GM11168 (cell line): ENCODE results near the gene PDCD10.

ENCODE experiments used
- in situ Hi-C: fragments of 300-500 bp; cut with MboI; formaldehyde crosslinking; loops from one replicate; pipeline ENCODE4 v1.12.0; 2022; ENCODE audit warnings: low sequenced_read_pairs; ENCODE audit not compliant: unreplicated experiment

The PDCD10 gene

DNA sequence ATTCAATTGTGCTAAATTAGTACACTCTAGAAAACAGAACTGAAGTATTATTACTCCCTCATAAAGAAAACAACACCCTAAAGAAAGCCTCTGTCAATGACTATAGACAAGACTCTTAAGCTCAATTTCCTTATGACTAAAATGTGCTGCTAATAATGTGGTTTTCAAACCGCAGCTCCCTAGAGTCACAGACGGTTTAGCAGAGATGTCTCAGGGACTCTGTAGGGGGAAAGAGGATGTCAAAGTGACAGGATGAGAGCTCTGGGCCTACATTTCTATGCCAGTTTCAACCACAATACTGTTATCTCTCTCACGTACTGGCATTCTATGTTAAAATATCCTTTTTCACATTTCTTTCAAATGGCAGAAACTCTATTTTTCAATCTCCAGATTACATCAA is 43.3 kb downstream of the PDCD10 start:
- in situ Hi-C loops = no loop called here

DNA sequence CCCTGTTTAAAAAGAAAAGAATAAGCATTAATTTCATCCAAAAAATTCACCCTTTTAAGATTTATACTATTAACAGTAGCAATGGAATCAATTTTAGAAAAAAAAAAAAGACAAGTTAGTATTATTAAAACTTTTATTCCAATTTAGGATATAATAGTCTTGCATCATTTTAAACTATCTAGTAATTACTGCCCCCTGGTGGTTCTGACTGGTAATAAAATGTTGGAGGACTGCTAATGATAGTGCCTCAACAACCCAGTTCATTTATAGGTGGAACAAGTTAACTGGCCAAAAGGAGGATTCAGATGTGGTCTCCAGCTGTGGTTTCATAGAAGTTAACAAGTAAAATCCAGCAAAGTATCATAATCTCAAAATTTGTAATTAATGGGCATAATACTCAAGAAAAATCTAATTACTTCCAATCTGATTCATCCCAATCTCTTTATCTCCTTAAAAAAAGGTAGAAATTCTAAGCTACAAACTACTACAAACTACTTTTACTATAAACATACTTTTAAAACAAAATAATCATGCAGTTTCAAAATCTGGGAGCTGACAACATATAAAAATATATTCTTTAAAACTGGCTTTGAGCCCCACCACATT is 50.2 kb downstream of the PDCD10 start:
- in situ Hi-C loops = no loop called here

DNA sequence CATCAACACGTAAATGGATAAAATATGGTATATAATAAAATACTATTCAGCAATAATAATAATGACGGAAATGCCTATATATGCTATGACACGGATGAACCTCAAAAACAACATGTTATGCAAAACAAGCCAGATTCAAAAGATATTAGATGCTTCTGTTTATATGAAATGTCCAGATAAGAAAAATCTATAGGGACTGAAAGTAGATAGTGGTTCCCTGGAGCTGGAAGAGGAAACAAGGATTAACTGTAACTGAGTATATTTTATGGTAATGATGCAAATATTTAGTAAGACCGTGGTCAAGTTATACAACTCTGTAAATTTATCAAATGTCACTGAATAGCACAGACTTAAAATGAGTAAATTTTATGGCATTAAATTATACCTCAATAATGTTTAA is 55.2 kb downstream of the PDCD10 start:
- in situ Hi-C loops = no loop called here

DNA sequence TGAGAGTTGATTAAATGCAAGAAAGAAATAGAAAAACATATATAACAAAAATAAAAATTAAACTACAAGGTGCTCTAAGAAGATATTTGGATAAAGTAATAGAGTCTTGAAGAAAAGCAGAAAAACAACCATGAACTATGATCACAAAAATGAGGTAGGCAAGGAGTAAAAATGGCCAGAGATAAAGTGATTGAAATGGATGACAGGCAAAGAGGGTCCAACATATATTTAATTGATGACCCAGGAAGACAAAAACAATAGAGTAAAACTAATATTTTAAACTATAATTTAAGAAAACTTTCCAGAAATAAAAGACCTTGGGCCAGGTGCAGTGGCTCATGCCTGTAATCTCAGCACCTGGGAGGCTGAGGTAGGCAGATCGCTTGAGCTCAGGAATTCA is 58.8 kb downstream of the PDCD10 start:
- in situ Hi-C loops = no loop called here

DNA sequence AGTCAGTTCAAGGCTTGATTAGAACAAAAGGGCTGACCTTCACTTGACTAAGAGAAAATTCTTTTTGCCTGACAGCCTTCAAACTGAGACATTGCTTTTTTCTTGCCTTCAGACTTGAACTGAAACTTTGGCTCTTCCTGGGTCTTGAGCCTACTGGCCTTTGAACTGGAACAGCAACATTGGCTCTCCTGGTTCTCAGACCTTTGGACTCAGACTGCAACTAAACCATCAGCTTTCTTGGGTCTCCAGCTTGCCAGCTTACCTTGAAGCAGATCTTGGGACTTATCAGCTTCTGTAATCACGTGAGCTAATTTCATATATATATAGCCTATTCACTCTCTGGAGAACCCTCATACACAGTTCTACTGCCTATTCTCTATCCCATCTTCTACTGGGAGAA is 61.5 kb downstream of the PDCD10 start:
- in situ Hi-C loops = no loop called here

DNA sequence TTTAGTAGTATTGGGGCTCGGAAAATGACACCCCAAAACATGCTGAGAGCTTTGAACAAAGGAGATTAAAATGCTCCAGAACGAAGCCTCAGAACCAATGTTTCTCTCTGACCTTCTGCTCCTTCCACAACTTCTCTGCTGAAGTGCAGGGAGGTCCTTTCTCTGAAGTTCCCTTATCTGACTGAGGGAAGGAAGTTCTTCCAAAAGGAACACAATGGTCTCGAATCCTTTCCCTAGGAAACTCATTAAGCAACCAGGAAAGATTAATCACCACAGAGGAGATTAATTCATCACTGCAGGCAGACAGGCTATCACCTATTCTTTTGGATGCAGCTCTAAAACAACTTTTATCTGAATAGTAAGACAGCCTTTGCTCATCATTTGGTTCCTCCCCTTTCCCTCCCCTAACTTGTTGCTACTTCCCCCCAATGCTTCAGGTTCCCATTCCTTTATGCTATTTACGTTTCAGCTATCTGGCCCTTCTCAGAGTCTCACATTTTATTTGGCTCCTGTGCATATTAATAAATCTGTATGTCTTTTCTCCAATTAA is 62.7 kb downstream of the PDCD10 start:
- in situ Hi-C loops = no loop called here

DNA sequence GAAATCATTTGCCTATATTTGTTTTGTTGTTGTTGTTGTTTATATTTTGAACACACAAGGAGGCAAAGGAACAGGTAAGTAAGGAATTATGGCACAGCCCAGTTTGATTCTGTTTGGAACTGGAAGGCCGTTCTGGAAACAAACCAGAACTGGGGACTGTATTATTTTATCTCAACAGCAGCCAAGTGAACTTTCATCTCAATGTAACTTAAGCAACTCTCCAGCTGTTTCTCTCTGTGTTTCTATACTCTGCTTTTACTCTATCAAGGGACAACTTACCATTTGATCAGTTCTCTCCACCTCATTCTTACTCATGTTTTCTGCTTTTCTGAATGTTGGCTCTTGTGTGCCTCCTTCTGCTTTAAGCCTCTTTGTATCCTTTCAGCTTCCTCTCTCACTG is 65.0 kb downstream of the PDCD10 start:
- in situ Hi-C loops = no loop called here

DNA sequence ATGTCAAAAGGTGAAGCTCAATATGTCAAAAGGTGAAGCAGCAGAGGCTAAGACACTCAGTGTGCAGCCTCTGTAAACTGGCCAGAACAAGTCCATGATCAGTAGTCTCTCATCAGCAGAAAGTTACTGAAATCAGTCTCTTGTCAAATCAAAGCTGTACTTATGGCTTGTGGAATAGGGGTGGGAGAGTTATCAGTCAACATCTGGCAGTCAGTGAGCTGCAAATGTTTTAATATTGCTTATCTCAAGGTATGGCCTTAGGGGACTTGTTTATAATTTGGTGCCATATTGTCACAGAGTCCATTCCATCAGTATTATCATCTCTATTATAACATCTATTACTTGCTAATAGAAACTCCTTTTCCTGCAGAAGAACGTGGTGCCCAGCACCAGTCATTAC is 66.0 kb downstream of the PDCD10 start:
- in situ Hi-C loops = no loop called here

DNA sequence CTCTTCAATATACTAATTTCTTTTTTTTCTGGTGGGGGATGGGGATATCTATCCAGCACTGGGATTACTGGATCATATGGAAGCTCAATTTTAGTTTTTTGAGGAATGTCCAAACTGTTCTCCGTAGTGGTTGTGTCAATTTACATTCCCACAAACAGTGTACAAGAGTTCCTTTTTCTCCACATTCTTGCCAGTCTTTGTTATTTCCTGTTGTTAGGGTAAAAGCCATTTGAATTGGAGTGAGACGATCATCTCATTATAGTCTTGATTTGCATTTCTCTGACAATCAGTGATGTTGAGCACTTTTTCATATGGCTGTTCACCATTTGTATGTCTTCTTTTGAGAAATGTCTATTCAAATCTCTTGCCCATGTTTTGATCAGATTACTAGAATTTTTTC is 68.1 kb downstream of the PDCD10 start:
- in situ Hi-C loops = no loop called here

DNA sequence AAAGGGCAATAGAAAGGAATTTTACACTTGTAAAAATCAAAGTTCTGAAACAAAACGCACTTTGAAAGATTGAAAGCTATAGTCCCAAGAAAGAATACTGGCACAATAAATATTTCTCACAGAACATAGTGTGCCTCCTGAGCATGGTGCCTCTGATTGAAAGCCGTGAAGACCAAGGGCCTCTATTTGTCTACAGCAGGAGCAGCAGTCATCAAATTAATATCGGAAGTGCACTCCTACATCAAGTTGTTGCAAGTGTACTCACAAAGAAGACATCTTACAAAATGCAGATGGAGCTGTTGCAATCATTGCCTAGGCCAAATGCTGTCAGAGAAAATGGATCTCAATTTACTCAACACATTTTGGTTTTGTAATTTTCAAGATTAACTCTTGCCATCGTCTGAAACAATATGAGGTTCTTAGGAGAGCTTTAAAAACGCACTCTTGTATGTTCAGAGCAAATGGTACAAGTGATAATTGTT is 71.7 kb downstream of the PDCD10 start:
- in situ Hi-C loops = no loop called here

DNA sequence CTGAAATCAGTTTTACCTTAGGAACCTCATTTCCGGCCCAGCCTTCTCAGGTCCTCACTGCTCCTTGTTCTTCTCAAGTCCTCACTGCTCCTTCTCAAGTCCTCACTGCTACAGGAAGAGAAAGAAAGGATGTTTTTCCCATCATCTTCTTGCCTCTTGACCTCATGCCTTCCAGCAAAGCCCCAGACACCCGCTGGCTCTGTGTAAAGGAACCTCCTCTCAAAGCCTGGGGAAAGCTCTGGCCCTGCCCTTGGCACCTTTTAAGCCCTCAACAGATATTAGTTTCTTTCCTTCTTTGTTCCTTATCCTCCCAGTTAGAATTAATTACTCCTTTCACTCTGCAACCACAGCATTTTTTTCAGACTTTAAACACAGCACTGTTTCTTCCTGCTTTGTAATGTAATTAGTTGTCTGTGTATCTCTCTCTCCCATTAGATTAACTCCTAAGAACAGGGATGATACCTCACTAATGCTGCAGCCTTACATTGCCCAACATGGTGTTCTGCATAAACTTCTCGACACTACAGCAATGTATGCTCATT is 76.9 kb downstream of the PDCD10 start:
- in situ Hi-C loops = no loop called here

DNA sequence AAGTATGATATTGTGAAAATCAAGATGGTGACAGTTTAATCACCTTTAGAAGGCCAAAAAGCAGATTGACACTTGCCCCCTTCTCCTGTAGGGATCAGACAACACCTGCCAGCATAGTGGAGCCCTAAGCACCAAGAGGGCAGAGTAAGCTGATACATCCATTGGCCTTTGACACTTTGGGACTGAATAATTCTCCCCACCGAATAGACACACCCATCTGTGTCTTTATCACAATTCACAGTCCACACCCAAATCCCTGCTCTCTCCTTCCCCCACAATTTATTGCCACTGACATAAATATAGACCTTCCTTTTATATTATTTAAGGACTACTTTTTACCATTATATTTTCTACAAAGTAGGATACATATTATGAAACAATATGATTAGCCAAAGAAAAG is 77.9 kb downstream of the PDCD10 start:
- in situ Hi-C loops = no loop called here

DNA sequence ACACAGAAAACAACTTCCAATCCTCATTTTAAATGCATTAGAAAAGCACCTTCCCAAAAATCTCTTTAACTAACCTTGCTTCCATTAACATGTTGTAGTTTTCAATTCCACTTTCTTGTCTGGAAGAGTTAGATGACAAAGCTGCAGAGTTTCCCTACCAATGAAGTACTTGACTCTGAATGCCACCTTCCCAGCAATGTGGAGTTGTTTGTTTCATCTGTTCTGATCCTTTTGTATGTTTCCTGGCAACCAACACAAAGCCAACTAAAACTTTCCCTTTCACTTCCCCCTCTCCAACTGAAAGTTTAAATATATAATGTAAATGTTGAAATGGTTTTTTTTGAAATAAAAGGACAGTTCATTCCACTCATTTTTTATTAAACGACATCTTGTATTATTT is 80.9 kb downstream of the PDCD10 start, which contains the start of gene WDR49:
Gene WDR49, minus strand, starts transcription at position 183 of the 400 bp plus-strand sequence. CDS start 517 bp downstream, outside the sequence.
- in situ Hi-C loops = no loop called here

DNA sequence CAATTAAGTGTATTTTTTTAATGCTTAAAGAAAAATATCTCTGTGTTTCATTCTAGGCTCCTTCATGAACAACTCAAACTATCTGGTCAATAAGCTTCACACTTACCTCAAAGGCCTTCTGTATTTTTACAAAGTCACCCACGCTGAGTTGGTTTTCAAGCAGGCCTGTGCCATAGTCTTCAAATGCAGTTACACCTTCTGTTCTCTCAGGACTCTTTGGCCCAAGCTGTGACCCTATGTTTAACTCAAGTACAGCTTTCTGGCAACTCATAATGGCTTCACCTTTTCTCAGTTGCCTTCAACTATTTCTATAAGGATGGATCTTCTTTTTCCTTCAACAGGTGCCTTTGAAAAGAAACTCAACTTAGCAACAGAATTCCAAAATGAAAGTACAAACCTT is 81.5 kb downstream of the PDCD10 start:
- in situ Hi-C loops = no loop called here

DNA sequence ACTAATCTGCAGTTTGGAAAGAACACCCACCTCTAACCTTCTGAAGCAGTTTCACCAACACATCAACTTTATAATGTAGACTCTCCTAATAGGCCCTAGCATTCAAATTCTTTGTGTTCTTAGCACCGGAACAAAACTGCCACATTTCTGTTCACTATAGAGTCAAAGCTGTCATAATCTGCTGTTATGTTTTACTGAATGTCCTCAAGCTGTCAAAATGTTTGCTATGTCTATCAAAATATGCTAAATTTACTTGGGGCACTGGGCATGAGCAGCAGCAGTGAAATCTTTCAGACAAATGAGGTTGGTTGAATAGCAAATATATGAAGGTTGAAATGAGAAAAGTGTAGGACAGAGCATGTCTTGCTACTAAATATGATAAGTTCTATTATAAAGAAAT is 82.9 kb downstream of the PDCD10 start:
- in situ Hi-C loops = no loop called here

DNA sequence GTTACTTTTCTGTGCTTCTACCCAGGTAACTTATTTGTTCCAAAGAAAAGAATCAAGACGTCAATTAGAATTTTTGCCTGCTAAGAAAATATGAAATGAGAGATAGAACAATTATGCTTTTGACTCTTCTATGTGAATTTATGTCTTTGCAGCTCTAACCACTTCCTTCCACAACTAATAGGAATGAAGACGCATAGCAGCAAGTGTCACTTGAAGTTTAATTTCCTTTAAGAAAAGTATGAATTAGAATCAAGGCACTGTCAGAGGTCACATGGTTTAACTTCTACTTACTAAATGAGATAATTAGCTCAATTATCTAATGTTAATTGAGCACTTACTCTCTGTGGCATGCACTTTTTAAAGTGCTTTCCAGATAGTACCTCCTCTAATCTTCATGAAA is 84.2 kb downstream of the PDCD10 start:
- in situ Hi-C loops = no loop called here

DNA sequence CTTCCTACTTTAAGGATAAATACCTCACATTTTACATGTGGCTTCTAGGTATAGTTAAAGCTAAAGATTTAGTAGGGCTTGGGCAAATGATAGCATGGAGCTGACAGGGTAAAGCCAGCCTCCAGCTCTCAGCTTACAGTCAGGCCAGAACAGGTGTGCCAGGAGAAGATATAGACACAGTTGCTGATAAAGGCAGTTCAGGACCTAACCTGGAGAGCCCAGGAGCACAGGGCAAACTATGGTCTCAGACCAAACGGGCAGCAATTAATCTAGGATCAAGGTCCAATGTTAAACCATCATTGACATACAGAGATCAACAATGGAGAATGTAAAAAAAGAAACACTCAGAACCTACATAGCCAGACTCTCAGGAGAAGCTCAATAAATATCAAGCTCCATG is 84.9 kb downstream of the PDCD10 start:
- in situ Hi-C loops = no loop called here

DNA sequence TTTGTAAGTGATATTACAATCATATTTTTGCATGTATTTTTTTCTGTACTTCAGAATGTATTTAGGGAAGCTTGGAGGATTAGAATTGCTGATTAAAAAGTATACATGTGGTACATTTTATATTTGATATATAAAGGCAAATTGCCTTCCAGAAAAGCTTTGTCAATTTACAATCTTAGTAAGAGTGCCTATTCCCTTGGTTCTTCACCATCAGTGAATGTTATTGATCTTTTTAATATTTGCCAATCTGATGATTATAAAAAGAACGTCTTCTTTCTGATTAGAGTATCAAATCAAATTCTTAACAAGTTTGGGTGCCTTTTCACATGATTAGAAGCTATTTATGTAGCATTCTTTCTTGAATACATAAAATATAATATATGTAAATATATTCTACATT is 90.1 kb downstream of the PDCD10 start:
- in situ Hi-C loops = no loop called here
